Measurements from ENCODE around the gene DIAPH2.
"Not testable (repeated sequence)": the region's sequence is repeated elsewhere in the genome, so short reads cannot be mapped to it uniquely, and the experiment has no call there.

The DIAPH2 gene

GRCh38 chrX:97401586-97402136 lies 717.0 kb downstream of the DIAPH2 start:
- no peak for DNase-seq

DNA sequence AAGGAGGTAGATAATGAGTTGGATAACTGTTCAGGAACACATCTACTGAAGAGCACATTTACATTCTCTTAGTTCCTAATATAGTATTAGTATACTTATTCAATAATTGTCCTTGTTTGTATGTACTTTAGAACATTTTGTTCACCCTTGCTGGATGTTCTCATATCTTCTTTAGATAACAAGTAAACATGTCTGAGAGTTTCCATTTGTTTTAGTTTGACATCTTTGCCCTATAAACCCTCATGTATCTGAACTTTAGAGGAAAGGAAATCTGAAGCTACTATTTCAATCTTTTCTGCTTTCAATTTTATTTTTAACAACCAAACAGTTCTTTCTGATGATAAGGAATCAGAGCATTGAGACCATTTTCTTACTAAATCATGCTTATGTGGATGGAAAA lies 717.7 kb downstream of the DIAPH2 start:
- DNase-seq, result no peak

DNA sequence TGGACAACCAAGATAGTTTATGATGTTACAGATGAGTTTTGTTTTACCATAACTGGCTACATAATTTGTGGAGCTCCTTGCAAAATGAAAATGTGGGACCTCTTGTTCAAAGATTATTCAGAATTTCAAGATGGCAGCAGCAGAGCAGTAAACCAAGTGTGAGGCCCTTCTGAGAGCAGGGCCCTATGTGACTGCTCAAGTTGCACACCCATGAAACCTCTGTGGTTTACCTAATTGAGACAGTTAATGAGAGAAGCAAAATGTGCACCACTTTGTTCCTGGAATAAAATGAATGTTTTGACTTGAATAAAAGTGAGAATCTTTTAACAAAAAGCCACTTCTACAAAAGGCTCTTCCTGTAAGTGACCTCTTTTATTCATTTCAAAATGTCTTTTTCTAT lies 718.3 kb downstream of the DIAPH2 start:
- no peak for DNase-seq

- no peak for DNase-seq
Observed at GRCh38 chrX:97405031-97405660, 720.5 kb downstream of the DIAPH2 start.

DNA sequence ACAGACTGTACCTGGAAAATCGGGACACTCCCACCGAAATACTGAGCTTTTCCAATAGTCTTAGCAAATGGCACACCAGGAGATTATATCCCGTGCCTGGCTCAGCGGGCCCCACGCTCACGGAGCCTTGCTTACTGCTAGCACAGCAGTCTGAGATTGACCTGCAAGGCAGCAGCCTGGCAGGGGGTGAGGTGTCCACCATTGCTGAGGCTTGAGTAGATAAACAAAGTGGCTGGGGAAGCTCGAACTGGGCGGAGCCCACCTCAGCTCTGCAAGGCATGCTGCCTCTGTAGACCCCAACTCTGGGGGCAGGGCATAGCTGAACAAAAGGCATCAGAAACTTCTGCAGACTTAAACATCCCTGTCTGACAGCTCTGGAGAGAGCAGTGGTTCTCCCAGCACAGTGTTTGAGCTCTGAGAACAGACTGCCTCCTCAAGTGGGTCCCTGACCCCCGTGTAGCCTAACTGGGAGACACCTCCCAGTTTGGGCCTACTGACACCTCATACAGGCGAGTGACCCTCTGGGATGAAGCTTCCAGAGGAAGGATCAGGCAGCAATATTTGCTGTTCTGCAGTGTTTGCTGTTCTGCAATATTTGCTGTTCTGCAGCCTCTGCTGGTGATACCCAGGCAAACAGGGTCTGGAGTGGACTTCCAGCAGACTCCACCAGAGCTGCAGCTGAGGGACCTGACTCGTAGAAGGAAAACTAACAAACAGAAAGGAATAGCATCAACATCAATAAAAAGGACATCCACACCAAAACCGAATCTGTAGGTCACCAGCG lies 725.2 kb downstream of the DIAPH2 start:
- not testable (repeated sequence) for DNase-seq

GRCh38 chrX:97416461-97416860 lies 731.8 kb downstream of the DIAPH2 start:
- DNase-seq, result no peak

- no peak for DNase-seq
Observed at GRCh38 chrX:97429101-97429500, 744.5 kb downstream of the DIAPH2 start.

GRCh38 chrX:97431281-97431680 lies 746.6 kb downstream of the DIAPH2 start:
- no peak for DNase-seq

- no peak for DNase-seq
Observed at GRCh38 chrX:97446298-97446882, 761.7 kb downstream of the DIAPH2 start.

GRCh38 chrX:97447306-97447705 lies 762.7 kb downstream of the DIAPH2 start:
- DNase-seq, result no peak

- DNase-seq, result no peak
Observed at GRCh38 chrX:97452283-97452682, 767.6 kb downstream of the DIAPH2 start.

DNA sequence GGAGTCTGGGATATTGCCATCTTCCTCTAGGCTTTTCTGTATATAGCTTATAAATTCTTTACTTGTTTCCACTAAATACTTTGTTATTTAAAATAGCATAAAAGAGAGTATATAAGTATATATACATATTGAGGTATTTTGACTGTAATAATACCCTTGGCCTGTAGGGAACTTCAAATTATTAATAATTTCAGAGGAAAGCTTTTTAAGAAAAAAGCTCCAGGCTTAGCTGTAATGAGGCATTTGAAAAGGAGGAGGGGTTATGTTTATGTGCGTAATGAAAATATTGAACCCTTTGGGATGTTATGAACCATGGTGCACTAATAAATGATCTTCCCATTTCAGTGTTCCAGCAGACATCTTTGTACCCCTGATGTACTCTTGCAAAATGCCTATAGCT lies 777.1 kb downstream of the DIAPH2 start:
- DNase-seq, result no peak

DNA sequence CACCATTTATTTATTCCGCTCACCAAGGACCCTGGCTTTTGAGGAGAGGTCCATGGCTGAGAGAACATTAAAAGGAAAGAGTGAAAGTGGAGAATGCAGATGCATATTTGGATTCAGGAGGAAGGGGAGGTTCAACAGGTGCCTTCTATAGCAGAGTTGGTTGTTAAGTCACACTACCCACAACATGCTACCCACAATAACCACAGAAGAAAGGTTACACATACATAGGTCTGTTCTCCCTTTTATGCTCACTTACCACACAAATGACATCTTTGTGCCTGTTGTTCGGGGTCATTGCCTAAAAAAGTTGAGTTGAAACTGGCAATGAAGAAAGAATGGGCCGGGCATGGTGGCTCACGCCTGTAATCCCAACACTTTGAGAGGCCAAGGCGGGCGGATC lies 786.4 kb downstream of the DIAPH2 start:
- no peak for DNase-seq

DNA sequence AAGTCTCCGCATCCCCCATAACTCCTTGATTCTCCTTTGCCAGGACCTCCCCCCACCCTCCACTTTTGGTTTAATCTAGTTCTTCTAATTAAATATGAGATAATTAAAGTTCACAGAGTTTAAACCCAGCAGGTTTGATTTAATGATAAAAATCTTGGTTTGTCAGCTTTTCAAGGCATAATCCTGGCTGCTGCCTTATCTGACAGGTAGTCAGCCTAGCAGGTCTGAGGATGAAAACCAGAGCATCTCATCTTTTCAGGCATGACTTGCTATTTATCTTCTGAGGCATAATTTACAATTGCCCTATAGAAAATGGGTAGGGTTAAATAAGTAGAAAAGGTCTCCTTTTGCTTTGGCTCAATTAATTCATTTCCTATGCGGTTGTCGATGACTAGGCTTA lies 790.3 kb downstream of the DIAPH2 start:
- no peak for DNase-seq

GRCh38 chrX:97479106-97479890 lies 794.7 kb downstream of the DIAPH2 start:
- no peak for DNase-seq

DNA sequence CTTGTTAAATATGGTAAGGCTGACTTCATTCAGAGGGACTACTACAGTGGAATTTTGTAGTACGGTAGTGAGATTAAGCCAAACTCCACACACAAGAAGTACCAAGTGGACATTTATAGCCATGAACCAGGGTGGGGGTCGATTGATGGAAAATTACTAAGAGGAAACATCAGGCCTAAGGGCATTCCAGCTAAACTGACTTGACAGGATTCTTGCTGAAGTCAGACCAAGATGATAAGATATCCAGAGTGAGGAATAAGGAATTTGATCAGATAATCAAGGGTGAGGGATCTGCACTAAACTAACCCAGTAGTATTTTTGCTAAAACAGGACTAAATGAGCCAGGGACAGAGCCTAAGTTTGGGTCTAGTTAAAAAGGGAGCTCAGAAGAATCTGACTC lies 796.6 kb downstream of the DIAPH2 start:
- DNase-seq, result no peak

GRCh38 chrX:97482666-97483300 lies 798.1 kb downstream of the DIAPH2 start:
- DNase-seq, result no peak

DNA sequence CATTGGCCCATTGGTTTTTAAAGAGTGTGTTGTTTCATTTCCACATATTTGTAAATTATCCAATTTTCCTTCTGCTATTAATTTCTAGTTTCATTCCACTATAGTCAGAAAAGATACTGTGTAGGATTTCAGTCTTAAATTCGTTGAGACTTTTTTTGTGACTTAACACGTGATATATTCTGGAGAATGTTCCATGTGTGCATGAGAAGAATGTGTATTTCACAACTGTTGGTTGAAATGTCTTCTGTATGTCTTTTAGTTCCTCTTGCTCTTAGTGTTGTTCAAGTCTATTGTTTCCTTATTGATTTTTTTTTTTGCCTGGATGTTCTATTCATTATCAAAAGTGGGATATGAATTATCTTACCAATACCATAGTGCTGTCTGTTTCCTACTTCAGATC lies 806.0 kb downstream of the DIAPH2 start:
- no peak for DNase-seq

DNA sequence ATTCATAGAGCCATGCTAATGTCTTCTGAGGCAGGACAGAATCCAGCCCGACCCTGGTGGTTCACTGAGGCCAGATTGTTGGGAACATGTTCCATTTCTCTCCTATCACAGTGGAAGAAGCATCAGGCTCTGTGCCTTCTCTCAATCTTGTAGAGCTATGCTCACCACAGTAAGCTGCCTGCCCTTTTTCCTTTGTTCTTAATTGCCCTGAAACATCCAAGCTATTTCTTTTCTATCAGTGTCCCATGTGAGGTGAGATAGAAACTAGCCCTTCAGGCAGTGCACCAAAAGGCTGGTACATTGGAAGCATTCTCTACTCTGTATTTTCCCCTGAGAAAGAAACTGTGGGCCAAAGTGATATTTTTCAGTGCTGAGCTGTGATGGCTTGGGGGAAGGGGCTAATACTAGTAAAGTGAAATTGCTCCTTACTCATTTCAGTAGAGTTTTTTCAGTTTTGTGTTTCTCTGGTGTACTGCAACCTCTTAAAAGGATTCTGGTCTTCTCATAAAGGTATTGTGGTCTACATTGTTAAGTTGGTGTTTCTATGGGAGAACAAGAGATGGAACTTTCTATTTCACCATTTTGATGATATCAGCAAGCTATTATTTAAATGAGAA lies 810.2 kb downstream of the DIAPH2 start:
- DNase-seq, result no peak

DNA sequence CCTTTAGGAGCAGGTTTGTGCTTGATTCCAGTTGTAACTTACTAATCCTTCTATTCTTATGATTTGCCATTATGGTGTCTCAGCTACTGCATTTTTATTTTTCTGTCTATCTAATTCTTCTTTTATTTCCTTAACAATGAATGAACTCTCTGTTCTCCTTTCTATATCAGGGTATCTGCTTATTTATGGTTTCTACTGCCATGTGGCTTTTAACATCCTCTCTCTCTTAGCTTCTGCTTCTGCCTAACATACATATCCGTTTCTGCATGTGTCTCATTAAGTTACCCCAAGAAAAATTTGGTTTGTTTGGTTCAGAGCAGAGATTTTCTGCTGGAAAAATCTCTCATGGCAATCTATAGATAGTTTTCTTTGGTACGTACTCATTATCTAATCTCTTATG lies 813.5 kb downstream of the DIAPH2 start:
- no peak for DNase-seq

DNA sequence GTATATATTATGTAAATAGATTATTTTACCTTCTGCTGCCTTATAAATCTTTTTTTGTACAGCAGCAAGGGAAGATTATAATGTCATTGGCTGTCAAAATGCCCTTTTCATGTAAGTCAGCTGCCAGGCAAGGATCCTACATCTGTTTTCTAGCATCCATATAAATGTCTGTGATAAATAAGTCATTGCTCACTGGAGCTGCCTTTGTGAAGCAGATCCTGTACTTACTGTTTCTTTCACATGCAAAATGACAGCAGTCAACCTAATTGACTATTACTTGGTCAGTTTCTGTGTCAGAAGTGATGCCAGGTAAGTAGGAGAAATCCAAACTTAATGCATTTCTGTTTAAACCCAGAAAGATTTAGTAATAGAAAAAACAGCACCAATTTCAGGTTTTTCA lies 819.8 kb downstream of the DIAPH2 start:
- DNase-seq, result no peak

DNA sequence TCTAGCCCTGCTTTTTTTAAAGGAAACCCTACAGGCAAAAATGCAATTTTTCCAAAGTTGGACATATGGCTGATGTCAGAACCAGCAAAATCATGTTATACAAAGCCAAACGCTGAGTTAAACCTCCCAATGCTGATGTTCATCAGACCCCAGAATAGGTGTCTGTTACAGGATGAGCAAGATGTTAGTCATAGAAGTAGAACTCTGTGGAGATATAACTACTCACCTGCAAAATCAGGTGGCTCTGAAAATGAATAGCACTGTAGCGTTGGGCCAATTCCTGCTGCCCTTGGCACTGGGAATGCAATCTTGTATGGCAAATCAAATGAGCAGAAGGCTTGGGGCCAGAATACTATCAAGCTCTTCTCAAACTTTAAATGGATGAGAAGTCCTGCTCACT lies 833.1 kb downstream of the DIAPH2 start:
- no peak for DNase-seq

Measured in NK-92 treated with Interleukin-12 subunit alpha and Interleukin-12 subunit beta, amount 100 ng/mL, for 24 hours (cell line).